Liver (tissue), 2 donors: ENCODE data around the gene GSK3B.

ENCODE experiments used
- TF ChIP-seq, protein P1 (sequence below): fragments of 150-350 bp; IDR thresholded peaks from 2 replicates; pipeline ENCODE4 v1.5.1; 2017; ENCODE audit warnings: improper control_type of control experiment, low read depth, low read length; ENCODE audit not compliant: missing input control
- TF ChIP-seq, protein P2 (sequence below): IDR thresholded peaks from 2 replicates; pipeline ENCODE4 v1.6.1; 2016; ENCODE audit warnings: antibody characterized with exemption, mild to moderate bottlenecking
- donor health status: healthy.

DNA sequence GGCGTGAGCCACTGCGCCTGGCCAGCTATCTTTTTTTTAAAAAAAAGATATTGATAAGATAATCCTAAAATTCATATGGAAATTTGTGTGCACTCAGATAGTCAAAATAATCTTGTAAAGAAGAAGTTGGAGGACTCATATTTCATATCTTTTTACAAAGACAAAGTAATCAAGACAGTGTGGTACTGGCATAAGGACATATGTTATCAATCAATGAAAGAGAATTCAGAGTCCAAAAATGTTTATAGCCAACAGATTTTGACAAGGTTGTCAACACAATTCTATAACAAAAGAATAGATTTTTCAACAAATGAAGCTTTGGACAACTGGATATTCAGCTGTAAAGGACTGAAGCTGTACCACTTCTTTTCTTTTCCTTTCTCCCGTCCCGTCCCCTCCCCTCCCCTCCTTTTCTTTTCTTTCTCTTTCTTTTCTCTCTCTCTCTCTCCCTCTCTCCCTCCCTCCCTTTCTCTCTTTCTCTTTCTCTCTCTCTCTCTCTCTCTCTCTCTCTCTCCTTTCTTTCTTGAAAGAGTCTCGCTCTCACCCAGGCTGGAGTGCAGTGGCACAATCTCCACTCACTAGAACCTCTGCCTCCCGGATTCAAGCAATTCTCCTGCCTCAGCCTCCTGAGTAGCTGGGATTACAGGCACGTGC lies 126.8 kb downstream of the GSK3B start:
- TF ChIP-seq, protein P1, sequence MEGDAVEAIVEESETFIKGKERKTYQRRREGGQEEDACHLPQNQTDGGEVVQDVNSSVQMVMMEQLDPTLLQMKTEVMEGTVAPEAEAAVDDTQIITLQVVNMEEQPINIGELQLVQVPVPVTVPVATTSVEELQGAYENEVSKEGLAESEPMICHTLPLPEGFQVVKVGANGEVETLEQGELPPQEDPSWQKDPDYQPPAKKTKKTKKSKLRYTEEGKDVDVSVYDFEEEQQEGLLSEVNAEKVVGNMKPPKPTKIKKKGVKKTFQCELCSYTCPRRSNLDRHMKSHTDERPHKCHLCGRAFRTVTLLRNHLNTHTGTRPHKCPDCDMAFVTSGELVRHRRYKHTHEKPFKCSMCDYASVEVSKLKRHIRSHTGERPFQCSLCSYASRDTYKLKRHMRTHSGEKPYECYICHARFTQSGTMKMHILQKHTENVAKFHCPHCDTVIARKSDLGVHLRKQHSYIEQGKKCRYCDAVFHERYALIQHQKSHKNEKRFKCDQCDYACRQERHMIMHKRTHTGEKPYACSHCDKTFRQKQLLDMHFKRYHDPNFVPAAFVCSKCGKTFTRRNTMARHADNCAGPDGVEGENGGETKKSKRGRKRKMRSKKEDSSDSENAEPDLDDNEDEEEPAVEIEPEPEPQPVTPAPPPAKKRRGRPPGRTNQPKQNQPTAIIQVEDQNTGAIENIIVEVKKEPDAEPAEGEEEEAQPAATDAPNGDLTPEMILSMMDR = no peak
- TF ChIP-seq, protein P2, sequence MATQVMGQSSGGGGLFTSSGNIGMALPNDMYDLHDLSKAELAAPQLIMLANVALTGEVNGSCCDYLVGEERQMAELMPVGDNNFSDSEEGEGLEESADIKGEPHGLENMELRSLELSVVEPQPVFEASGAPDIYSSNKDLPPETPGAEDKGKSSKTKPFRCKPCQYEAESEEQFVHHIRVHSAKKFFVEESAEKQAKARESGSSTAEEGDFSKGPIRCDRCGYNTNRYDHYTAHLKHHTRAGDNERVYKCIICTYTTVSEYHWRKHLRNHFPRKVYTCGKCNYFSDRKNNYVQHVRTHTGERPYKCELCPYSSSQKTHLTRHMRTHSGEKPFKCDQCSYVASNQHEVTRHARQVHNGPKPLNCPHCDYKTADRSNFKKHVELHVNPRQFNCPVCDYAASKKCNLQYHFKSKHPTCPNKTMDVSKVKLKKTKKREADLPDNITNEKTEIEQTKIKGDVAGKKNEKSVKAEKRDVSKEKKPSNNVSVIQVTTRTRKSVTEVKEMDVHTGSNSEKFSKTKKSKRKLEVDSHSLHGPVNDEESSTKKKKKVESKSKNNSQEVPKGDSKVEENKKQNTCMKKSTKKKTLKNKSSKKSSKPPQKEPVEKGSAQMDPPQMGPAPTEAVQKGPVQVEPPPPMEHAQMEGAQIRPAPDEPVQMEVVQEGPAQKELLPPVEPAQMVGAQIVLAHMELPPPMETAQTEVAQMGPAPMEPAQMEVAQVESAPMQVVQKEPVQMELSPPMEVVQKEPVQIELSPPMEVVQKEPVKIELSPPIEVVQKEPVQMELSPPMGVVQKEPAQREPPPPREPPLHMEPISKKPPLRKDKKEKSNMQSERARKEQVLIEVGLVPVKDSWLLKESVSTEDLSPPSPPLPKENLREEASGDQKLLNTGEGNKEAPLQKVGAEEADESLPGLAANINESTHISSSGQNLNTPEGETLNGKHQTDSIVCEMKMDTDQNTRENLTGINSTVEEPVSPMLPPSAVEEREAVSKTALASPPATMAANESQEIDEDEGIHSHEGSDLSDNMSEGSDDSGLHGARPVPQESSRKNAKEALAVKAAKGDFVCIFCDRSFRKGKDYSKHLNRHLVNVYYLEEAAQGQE = no peak
